SK-N-SH (cell line): ENCODE data around the gene DNAH6. TPM values are rescaled to one million over a fixed set of nuclear protein-coding genes. Genes with fewer than 3 reads are reported as not detected.

ENCODE experiments used
- CTCF ChIA-PET: fragments of 300-600, 350-600 bp; formaldehyde crosslinking; extraction: SDS; loops from one replicate; lab custom pipeline; 2021; lab: Yijun Ruan, JAX
- POLR2A ChIA-PET: fragments of 350-600 bp; sonication (Branson Sonifier 250); formaldehyde crosslinking; extraction: SDS; loops from one replicate; lab custom pipeline; 2020; ENCODE audit warnings: antibody characterized with exemption, inconsistent platforms; lab: Yijun Ruan, JAX
- DNase-seq: peaks from one replicate; pipeline ENCODE4 v3.0.0; 2012
- H2AFZ ChIP-seq: fragments of 200-600 bp; sonication (generic); 2 replicates; pipeline ENCODE4 v1.8.1; 2016; ENCODE audit warnings: antibody characterized with exemption, mild to moderate bottlenecking, low read depth
- H3F3A ChIP-seq: fragments of 200-600 bp; sonication (generic); replicated peaks from 2 replicates; pipeline ENCODE3; 2016; ENCODE audit warnings: antibody characterized with exemption, mild to moderate bottlenecking; ENCODE audit not compliant: insufficient read depth
- H3K27ac ChIP-seq, 2 experiments: fragments of 200-500 bp in 1 of 2; fragments of 200-600 bp in 1 of 2; sonication (Bioruptor generic) in 1 of 2; sonication (generic), shearing (Covaris generic) in 1 of 2; 2 replicates each; pipeline versions ENCODE4 v1.5.1 to v1.6.1; 2014 to 2016; ENCODE audit warnings: low read depth in 2 of 2, inconsistent platforms in 1 of 2, low read length in 1 of 2, mild to moderate bottlenecking in 1 of 2, mixed read lengths in 1 of 2
- H3K27me3 ChIP-seq: fragments of 200-600 bp; sonication (generic), shearing (Covaris generic); 2 replicates; pipeline ENCODE4 v1.6.1; 2016; ENCODE audit warnings: mixed run types; ENCODE audit not compliant: insufficient read depth
- H3K36me3 ChIP-seq, 2 experiments: fragments of 200-500 bp in 1 of 2; fragments of 200-600 bp in 1 of 2; sonication (Bioruptor generic) in 1 of 2; sonication (generic) in 1 of 2; replicated peaks in 1 of 2; 2 replicates each; pipeline versions ENCODE3 to v1.5.1; 2014 to 2016; ENCODE audit warnings: low read length in 1 of 2, mild to moderate bottlenecking in 1 of 2; ENCODE audit not compliant: insufficient read depth in 2 of 2, control insufficient read depth in 1 of 2
- H3K4me1 ChIP-seq, 2 experiments: fragments of 200-500 bp in 1 of 2; fragments of 200-600 bp in 1 of 2; sonication (Bioruptor generic) in 1 of 2; sonication (generic), shearing (Covaris generic) in 1 of 2; 2 replicates each; pipeline versions ENCODE4 v1.5.1 to v1.6.1; 2014 to 2016; ENCODE audit warnings: low read depth in 1 of 2, low read length in 1 of 2, mixed run types in 1 of 2; ENCODE audit not compliant: insufficient read depth in 2 of 2, control insufficient read depth in 1 of 2
- H3K4me2 ChIP-seq: fragments of 200-600 bp; sonication (generic), shearing (Covaris generic); 2 replicates; pipeline ENCODE4 v1.6.1; 2017; ENCODE audit warnings: mixed run types
- H3K4me3 ChIP-seq, 2 experiments: fragments of 200-500 bp in 1 of 2; fragments of 200-600 bp in 1 of 2; sonication (Bioruptor generic) in 1 of 2; sonication (generic), shearing (Covaris generic) in 1 of 2; 2 replicates each; pipeline versions ENCODE4 v1.5.1 to v1.8.1; 2014 to 2016; ENCODE audit warnings: low read depth in 2 of 2, inconsistent platforms in 1 of 2, low read length in 1 of 2, mild to moderate bottlenecking in 1 of 2, mixed read lengths in 1 of 2, moderate library complexity in 1 of 2
- H3K79me2 ChIP-seq: fragments of 200-600 bp; sonication (generic); 2 replicates; pipeline ENCODE4 v1.8.1; 2017; ENCODE audit warnings: mild to moderate bottlenecking; ENCODE audit not compliant: insufficient read depth
- H3K9ac ChIP-seq: fragments of 200-600 bp; sonication (generic); 2 replicates; pipeline ENCODE4 v1.6.1; 2017; ENCODE audit warnings: mixed run types
- H3K9me2 ChIP-seq: fragments of 200-600 bp; sonication (generic); 2 replicates; pipeline ENCODE4 v1.6.1; 2017; ENCODE audit warnings: mixed run types
- H3K9me3 ChIP-seq: fragments of 200-600 bp; sonication (generic); 2 replicates; pipeline ENCODE4 v1.6.1; 2017; ENCODE audit warnings: mixed run types, mild to moderate bottlenecking, moderate library complexity
- H4K20me1 ChIP-seq: fragments of 200-600 bp; sonication (generic); 2 replicates; pipeline ENCODE4 v1.6.1; 2017; ENCODE audit warnings: mild to moderate bottlenecking, mixed run types; ENCODE audit not compliant: insufficient read depth
- ELF1 ChIP-seq: IDR thresholded peaks from 2 replicates; pipeline ENCODE4 v1.4.0; 2012
- FOXJ3 ChIP-seq: sonication (generic); formaldehyde crosslinking; IDR thresholded peaks from 2 replicates; pipeline ENCODE4 v1.5.1; 2020; ENCODE audit warnings: mild to moderate bottlenecking, missing genetic modification reagents
- FOXM1 ChIP-seq: IDR thresholded peaks from 2 replicates; pipeline ENCODE4 v1.4.0; 2012; ENCODE audit warnings: low read depth, mild to moderate bottlenecking
- GABPA ChIP-seq: IDR thresholded peaks from 2 replicates; pipeline ENCODE4 v1.4.0; 2012; ENCODE audit warnings: low read depth, mild to moderate bottlenecking
- GATA2 ChIP-seq: sonication (generic); formaldehyde crosslinking; IDR thresholded peaks from 2 replicates; pipeline ENCODE4 v1.5.0; 2020; ENCODE audit warnings: mild to moderate bottlenecking, missing genetic modification reagents
- JUND ChIP-seq: IDR thresholded peaks from 2 replicates; pipeline ENCODE4 v1.4.0; 2012
- MAX ChIP-seq: IDR thresholded peaks from 2 replicates; pipeline ENCODE4 v1.4.0; 2012; ENCODE audit warnings: low read depth
- MXI1 ChIP-seq: IDR thresholded peaks from 2 replicates; pipeline ENCODE4 v1.6.1; 2012; ENCODE audit warnings: mild to moderate bottlenecking, low read depth, low read length, improper control_type of control experiment
- NFIC ChIP-seq: IDR thresholded peaks from 2 replicates; pipeline ENCODE4 v1.4.0; 2012; ENCODE audit warnings: borderline replicate concordance
- NRF1 ChIP-seq: IDR thresholded peaks from 2 replicates; pipeline ENCODE4 v1.6.1; 2012; ENCODE audit warnings: low read depth, mild to moderate bottlenecking, low read length
- POLR2AphosphoS5 ChIP-seq: IDR thresholded peaks from 2 replicates; pipeline ENCODE4 v1.6.1; 2012; ENCODE audit warnings: low read depth, low read length
- RAD21 ChIP-seq: IDR thresholded peaks from 2 replicates; pipeline ENCODE4 v1.6.1; 2012; ENCODE audit warnings: mild to moderate bottlenecking, low read length
- RCOR1 ChIP-seq: fragments of 150-350 bp; IDR thresholded peaks from 2 replicates; pipeline ENCODE4 v1.6.1; 2017; ENCODE audit warnings: antibody characterized with exemption, low read length
- REST ChIP-seq: IDR thresholded peaks from 2 replicates; pipeline ENCODE4 v1.6.1; 2012; ENCODE audit warnings: mild to moderate bottlenecking, low read depth, low read length, moderate library complexity
- RFX5 ChIP-seq: IDR thresholded peaks from 2 replicates; pipeline ENCODE4 v1.6.1; 2012; ENCODE audit warnings: mild to moderate bottlenecking, improper control_type of control experiment, low read length
- RXRA ChIP-seq: IDR thresholded peaks from 2 replicates; pipeline ENCODE4 v1.4.0; 2012; ENCODE audit warnings: low read depth, mild to moderate bottlenecking, borderline replicate concordance
- TAF1 ChIP-seq: IDR thresholded peaks from 2 replicates; pipeline ENCODE4 v1.6.1; 2012; ENCODE audit warnings: low read depth, mild to moderate bottlenecking, low read length, moderate library complexity, borderline replicate concordance
- TEAD4 ChIP-seq: IDR thresholded peaks from 2 replicates; pipeline ENCODE4 v1.4.0; 2012; ENCODE audit warnings: mild to moderate bottlenecking, borderline replicate concordance; ENCODE audit not compliant: insufficient read depth
- YY1 ChIP-seq: IDR thresholded peaks from 2 replicates; pipeline ENCODE4 v1.4.0; 2012; ENCODE audit warnings: low read depth, mild to moderate bottlenecking
- WGBS: methylation state at CpG from one replicate; pipeline ENCODE4 v1.1.6; 2017; ENCODE audit warnings: low lambda C conversion rate; 5-methylcytosine and 5-hydroxymethylcytosine counted together
- polyA plus RNA-seq, 3 experiments: library from polyadenylated mRNA; depleted of rRNA; stranded (reverse); fragments of >200 nt; gene quantifications; 2 replicates each; pipeline ENCODE4 v1.2.3, GENCODE V29; 2012
- TF ChIP-seq, protein P1 (sequence below): IDR thresholded peaks from 2 replicates; pipeline ENCODE4 v1.4.0; 2012; ENCODE audit warnings: low read depth, borderline replicate concordance
- TF ChIP-seq, protein P2 (sequence below): IDR thresholded peaks from 2 replicates; pipeline ENCODE4; 2012
- TF ChIP-seq, protein P3 (sequence below): IDR thresholded peaks from 2 replicates; pipeline ENCODE4 v1.4.0; 2012; ENCODE audit warnings: low read depth, borderline replicate concordance

DNAH6 gene
- polyA plus RNA-seq, 1 of the 3 experiments (the other 2 are of a cell fraction) = 0.03 TPM

DNA sequence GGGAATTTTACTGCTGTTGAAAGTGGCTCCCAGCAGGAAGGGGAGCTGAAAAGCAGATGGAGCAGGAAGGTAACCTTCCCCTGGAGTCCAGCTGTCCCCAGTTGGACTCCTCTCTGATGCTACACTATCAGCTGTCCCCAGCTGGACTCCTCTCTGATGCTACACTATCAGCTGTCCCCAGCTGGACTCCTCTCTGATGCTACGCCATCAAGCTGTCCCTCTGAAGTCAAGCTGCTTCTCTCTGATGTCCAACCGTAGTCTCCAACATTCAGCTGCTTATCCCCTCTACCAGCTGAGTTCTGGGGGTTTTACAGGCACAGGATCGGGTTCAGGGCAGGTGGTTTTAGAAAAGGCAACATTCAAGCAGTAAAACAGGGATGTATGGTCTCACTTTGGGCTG lies 37.4 kb upstream of the DNAH6 start:
- no peaks in the 10 kb centered on the region for H4K20me1 ChIP-seq
- H3K9me2 ChIP-seq = no peaks in the 10 kb centered on the region
- no peak overlapping the region for H3K4me3 ChIP-seq
- H3K9ac ChIP-seq = no peak overlapping the region
- H3K9me3 ChIP-seq = peaks cover 6% of the 10 kb centered on the region; the same call in 1 of the 2 replicates
- no peaks in the 10 kb centered on the region for H3K36me3 ChIP-seq
- H3K4me2 ChIP-seq = no peak overlapping the region
- H3F3A ChIP-seq = no peaks in the 10 kb centered on the region
- POLR2A ChIA-PET = no interaction called here
- no peaks in the 10 kb centered on the region for H3K4me1 ChIP-seq
- TF ChIP-seq GABPA = no peak
- TF ChIP-seq GATA2 = no peak
- no peak for TF ChIP-seq RXRA
- no peak for TF ChIP-seq FOXJ3 (CRISPR knock-in tag)
- no peak for TF ChIP-seq TAF1
- TF ChIP-seq MAX = no peak
- TF ChIP-seq NRF1 = no peak
- TF ChIP-seq RAD21 = no peak
- TF ChIP-seq JUND = no peak
- TF ChIP-seq, protein P1, sequence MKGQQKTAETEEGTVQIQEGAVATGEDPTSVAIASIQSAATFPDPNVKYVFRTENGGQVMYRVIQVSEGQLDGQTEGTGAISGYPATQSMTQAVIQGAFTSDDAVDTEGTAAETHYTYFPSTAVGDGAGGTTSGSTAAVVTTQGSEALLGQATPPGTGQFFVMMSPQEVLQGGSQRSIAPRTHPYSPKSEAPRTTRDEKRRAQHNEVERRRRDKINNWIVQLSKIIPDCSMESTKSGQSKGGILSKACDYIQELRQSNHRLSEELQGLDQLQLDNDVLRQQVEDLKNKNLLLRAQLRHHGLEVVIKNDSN = no peak
- TF ChIP-seq MXI1 = no peak
- 13% methylated on average over 3 of the region's 3 CpGs for WGBS
- no peak for DNase-seq
- H2AFZ ChIP-seq = no peak overlapping the region
- no peak overlapping the region for H3K27ac ChIP-seq
- H3K27me3 ChIP-seq = no peaks in the 10 kb centered on the region
- H3K79me2 ChIP-seq = no peaks in the 10 kb centered on the region
- CTCF ChIA-PET = no interaction called here

DNA sequence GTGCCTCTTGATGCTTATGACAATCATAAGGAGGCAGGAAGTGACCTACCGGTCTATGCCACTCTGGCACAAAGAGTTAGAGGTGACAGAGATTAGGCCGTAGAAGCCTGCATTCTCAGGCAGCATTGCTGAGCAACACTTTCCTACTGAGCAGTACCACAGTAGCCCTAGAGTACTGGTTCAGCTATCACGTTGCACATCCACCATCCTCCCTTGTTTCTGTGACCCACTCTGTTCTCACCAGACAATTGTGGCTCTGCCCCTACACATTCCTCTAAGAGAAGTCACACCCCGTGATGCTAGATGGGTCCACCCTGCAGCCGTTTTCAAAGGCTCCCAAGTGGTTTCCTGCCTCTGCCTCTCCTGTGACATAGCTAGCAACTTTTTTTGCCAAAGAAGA lies 34.6 kb upstream of the DNAH6 start:
- DNase-seq = no peak
- whole genome bisulfite sequencing = 40% methylated on average over 5 of the region's 5 CpGs
- H3K9me3 ChIP-seq = peaks cover 6% of the 10 kb centered on the region; the same call in 1 of the 2 replicates
- no peaks in the 10 kb centered on the region for H3K79me2 ChIP-seq
- CTCF ChIA-PET = no interaction called here
- no peaks in the 10 kb centered on the region for H3F3A ChIP-seq
- H3K4me2 ChIP-seq = no peak overlapping the region
- no peak overlapping the region for H3K9ac ChIP-seq
- POLR2A ChIA-PET = no interaction called here
- no peaks in the 10 kb centered on the region for H3K9me2 ChIP-seq
- peak overlapping the region; percentile 56; the same call in 1 of the 2 replicates for H2AFZ ChIP-seq
- H3K27ac ChIP-seq = no peak overlapping the region; a peak in 1 of 4 replicates
- H3K4me3 ChIP-seq = no peak overlapping the region
- no peaks in the 10 kb centered on the region for H4K20me1 ChIP-seq
- H3K4me1 ChIP-seq = no peaks in the 10 kb centered on the region
- no peaks in the 10 kb centered on the region for H3K36me3 ChIP-seq
- H3K27me3 ChIP-seq = no peaks in the 10 kb centered on the region
- TF ChIP-seq GATA2 (no peak), TAF1 (no peak), RFX5 (no peak), FOXM1 (no peak), MXI1 (no peak), MAX (no peak), YY1 (no peak), POLR2AphosphoS5 (no peak), JUND (no peak), NFIC (no peak), TEAD4 (no peak), RXRA (no peak), ELF1 (no peak), REST (no peak), RCOR1 (no peak)
- TF ChIP-seq, protein P2, sequence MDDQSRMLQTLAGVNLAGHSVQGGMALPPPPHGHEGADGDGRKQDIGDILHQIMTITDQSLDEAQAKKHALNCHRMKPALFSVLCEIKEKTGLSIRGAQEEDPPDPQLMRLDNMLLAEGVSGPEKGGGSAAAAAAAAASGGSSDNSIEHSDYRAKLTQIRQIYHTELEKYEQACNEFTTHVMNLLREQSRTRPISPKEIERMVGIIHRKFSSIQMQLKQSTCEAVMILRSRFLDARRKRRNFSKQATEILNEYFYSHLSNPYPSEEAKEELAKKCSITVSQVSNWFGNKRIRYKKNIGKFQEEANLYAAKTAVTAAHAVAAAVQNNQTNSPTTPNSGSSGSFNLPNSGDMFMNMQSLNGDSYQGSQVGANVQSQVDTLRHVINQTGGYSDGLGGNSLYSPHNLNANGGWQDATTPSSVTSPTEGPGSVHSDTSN = no peak
- TF ChIP-seq, protein P3, sequence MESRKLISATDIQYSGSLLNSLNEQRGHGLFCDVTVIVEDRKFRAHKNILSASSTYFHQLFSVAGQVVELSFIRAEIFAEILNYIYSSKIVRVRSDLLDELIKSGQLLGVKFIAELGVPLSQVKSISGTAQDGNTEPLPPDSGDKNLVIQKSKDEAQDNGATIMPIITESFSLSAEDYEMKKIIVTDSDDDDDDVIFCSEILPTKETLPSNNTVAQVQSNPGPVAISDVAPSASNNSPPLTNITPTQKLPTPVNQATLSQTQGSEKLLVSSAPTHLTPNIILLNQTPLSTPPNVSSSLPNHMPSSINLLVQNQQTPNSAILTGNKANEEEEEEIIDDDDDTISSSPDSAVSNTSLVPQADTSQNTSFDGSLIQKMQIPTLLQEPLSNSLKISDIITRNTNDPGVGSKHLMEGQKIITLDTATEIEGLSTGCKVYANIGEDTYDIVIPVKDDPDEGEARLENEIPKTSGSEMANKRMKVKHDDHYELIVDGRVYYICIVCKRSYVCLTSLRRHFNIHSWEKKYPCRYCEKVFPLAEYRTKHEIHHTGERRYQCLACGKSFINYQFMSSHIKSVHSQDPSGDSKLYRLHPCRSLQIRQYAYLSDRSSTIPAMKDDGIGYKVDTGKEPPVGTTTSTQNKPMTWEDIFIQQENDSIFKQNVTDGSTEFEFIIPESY = no peak
